ENCODE data around the gene SURF6. TPM values are rescaled to one million over a fixed set of nuclear protein-coding genes. Genes with fewer than 3 reads are reported as not detected.

SURF6 gene
- total and polyA plus RNA-seq, 2 of the 8 experiments (the other 6 are each of a cell fraction or from before 2014, with no cell fraction given), result 6.1 to 23.7 TPM

DNA sequence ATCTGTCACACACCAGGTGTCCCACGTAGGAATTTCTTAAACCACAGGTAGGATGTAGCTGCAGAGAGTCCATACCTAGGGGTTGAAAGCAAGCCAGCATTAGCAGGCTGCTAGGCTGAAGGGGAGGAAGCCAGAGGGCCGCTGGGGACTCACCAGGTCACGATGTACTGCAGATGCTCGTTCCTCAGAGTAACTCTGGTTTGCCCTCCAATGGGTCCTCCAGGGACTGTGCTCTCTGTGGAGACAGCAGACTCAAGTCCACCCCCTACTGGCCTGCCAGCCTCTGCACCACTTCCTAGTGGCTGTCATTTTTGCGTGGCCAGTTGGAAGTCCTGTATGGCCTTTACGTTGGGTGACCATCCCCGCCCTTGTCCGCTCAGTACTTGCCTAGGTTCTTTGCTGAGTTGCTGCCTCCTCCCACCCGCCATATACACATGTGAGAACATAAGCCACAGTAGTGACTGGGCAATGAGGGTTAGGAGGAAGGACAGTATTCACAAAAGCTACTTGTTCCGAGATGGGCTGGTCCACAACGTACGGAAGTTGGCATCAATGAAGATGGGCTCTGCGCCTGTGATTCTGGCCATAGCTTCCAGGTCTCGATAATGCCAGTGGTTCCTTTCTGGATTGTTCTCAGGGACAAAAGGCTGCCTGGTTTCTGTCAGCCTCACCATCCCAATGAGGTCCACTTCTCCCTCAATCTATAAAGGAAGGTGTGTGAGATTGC, 16.1 kb upstream of the SURF6 start (continued):
- TF ChIP-seq, protein P1, sequence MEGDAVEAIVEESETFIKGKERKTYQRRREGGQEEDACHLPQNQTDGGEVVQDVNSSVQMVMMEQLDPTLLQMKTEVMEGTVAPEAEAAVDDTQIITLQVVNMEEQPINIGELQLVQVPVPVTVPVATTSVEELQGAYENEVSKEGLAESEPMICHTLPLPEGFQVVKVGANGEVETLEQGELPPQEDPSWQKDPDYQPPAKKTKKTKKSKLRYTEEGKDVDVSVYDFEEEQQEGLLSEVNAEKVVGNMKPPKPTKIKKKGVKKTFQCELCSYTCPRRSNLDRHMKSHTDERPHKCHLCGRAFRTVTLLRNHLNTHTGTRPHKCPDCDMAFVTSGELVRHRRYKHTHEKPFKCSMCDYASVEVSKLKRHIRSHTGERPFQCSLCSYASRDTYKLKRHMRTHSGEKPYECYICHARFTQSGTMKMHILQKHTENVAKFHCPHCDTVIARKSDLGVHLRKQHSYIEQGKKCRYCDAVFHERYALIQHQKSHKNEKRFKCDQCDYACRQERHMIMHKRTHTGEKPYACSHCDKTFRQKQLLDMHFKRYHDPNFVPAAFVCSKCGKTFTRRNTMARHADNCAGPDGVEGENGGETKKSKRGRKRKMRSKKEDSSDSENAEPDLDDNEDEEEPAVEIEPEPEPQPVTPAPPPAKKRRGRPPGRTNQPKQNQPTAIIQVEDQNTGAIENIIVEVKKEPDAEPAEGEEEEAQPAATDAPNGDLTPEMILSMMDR (IDR thresholded peaks at IDR 0.05; ENCODE audit: control extremely low read depth in 1 of 3, insufficient read depth in 1 of 3, low read depth in 1 of 3, low read length in 3 of 3), result peak in 2 of 3 experiments; percentile 77 to 96; a peak in 3 of 4 replicates
- TF ChIP-seq RAD21 (IDR thresholded peaks at IDR 0.05 in 1 of 2, conservative IDR thresholded peaks at IDR 0.05 in 1 of 2; ENCODE audit: low read depth in 2 of 2, low read length in 2 of 2), result peak; percentile 24 to 33; a peak in 3 of 4 replicates
- 0 out of 2 replicates have a peak, but pooled peaks have one; percentile 28 for TF ChIP-seq CREB1 (IDR thresholded peaks at IDR 0.05)
- TF ChIP-seq YY1 (IDR thresholded peaks at IDR 0.05; ENCODE audit: low read depth, low read length), result peak; percentile 39; the same call in 1 of the 2 replicates
